Adipose tissue (tissue), 3 donors: ENCODE results near the gene DYNC1LI1. TPM values are rescaled to one million over a fixed set of nuclear protein-coding genes. Genes with fewer than 3 reads are reported as not detected.
A peak's percentile ranks its signal among the peaks of the same experiment; 100 is the strongest.
"Not testable (repeated sequence)": the region's sequence is repeated elsewhere in the genome, so short reads cannot be mapped to it uniquely, and the experiment has no call there.

Source experiments
- H3K27ac ChIP-seq: one replicate; pipeline ENCODE4 v1.5.1; 2013; ENCODE audit warnings: low read depth, low read length
- WGBS, 3 donors: extraction: QIAGEN DNeasy Blood & Tissue Kit; methylation state at CpG; one replicate each; pipeline ENCODE4 v1.1.7; 2013; 5-methylcytosine and 5-hydroxymethylcytosine counted together
- polyA plus RNA-seq, 3 donors: library from polyadenylated mRNA; stranded (reverse); fragments of 200-250 nt; gene quantifications; one replicate each; pipeline ENCODE4 v1.2.3, GENCODE V29; 2013
- donor health status: healthy with polysubstance abuse.
- donor health status: Bipolar disorder and iron deficiency.
- donor health status: healthy.

The DYNC1LI1 gene
- polyA plus RNA-seq, 3 donors = 9.5 to 21.7 (median 19.6) TPM

DNA sequence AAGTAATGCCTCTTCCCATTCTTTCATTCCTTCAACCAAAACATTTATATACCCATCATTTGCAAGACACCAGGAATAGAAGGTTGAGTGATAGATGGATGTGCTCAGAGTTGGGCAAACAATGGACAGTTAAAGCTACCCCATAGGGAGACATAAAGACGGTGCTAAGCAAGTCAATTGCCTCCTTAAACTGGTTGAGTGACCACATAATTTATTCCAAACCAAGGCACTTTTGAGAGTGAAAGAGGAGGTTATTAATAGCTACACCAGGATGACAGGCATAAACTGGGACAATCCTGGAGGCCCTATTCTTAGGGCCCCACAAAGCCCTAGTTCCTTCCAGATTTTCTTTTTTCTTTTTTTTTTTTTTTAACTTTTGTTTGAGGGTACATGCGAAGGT, 21.4 kb upstream of the DYNC1LI1 start:
- 79 to 88% (median 88%) methylated on average over 2 of the region's 2 CpGs for WGBS, 3 donors
- H3K27ac ChIP-seq = no peak overlapping the region

DNA sequence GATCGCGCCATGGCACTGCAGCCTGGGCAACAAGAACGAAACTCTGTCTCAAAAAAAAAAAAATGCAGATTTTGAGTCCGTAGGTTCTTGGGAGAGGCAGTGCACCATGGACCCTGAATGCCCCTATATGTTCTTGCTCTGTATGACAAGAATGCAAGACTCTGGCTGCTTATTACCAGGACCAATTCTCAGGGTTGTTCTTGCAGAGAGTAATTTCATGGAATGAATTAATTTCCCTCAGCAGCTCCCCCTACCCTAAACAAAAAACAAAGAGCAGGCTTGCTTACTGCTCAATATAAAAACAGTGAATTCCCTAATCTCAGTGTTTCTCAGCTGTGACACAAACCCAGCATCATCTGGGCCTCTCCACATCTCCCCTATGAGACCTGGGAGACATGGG, 20.5 kb upstream of the DYNC1LI1 start:
- 95 to 96% (median 95%) methylated on average over 4 of the region's 4 CpGs for WGBS, 3 donors

DNA sequence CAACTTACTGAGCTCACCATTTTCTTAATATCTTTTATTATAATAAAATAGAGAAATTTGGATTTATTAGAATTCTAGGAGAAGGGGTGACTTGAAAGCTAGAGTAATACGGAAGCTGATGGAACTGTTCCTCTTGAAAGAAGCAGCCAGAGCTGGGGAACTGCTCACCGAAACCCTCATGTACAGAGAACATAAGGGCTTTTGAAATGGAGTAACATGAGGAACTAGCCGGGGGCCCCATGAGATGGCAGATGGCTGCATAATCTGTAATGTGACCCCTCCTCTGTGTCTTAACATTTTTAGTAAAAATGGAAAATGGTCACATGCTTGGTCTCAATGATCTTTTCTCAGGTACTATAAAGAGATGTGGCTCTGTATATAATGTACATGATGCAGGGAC, 15.7 kb upstream of the DYNC1LI1 start:
- no peak overlapping the region for H3K27ac ChIP-seq
- WGBS, 3 donors = 78 to 95% (median 80%) methylated on average over 3 of the region's 3 CpGs

More for the DNA sequence above, 20.5 kb upstream of the DYNC1LI1 start:
- H3K27ac ChIP-seq = no peak overlapping the region

DNA sequence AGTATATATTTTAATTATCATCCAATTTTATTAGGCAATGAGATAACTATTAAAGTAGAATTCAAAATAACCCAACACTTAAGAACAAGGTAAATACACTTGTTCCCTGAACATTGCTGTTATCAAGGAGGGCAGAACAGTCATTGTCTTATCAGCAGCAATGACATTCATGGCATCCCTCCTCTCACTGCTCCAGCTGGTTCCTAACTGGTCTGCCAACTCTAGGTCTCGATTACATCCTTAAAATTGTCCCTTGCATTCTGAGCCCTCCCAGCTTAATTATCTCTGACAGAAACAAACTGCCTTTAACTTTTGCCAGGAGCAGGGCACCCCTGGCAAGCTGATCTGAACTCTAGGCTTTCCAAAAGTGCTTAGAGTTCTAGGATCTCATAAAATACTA, 14.0 kb upstream of the DYNC1LI1 start:
- no peak overlapping the region for H3K27ac ChIP-seq
- WGBS, 3 donors = 38 to 65% (median 54%) methylated on average over 1 of the region's 1 CpG

DNA sequence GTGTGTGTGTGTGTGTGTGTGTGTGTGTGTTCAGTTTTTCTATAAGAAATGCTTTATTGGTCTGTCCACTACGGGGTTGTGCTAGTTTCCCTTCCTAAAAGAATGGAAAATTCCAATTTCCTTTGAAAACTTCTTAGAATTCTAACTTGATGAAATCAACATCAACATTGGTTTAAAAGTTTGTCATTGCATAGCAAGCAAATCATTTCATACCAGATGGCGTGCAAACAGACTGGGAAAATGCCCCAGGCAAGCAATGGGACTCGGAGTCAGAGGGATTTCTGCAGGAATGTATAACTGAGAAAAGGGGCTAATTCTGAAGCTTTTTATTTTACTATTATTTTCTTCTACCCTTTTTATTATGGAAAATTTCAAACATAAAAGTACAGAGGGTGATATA, 13.1 kb upstream of the DYNC1LI1 start:
- 94 to 98% (median 96%) methylated on average over 3 of the region's 3 CpGs for WGBS, 3 donors
- no peak overlapping the region for H3K27ac ChIP-seq

DNA sequence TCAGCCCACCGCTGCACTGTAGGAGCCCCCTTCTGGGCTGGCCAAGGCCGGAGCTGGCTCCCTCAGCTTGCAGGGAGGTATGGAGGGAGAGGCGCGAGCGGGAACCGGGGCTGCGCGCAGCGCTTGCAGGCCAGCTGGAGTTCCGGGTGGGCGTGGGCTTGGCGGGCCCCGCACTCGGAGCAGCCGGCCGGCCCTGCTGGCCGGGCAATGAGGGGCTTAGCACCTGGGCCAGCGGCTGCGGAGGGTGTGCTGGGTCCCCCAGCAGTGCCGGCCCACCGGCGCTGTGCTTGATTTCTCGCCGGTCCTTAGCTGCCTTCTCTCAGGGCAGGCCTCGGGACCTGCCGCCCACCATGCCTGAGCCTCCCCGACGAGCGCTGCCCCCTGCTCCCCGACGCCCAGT, 8.0 kb upstream of the DYNC1LI1 start:
- H3K27ac ChIP-seq = not testable (repeated sequence)
- 97 to 99% (median 99%) methylated on average over 17 to 31 of the region's 31 CpGs for WGBS, 3 donors

DNA sequence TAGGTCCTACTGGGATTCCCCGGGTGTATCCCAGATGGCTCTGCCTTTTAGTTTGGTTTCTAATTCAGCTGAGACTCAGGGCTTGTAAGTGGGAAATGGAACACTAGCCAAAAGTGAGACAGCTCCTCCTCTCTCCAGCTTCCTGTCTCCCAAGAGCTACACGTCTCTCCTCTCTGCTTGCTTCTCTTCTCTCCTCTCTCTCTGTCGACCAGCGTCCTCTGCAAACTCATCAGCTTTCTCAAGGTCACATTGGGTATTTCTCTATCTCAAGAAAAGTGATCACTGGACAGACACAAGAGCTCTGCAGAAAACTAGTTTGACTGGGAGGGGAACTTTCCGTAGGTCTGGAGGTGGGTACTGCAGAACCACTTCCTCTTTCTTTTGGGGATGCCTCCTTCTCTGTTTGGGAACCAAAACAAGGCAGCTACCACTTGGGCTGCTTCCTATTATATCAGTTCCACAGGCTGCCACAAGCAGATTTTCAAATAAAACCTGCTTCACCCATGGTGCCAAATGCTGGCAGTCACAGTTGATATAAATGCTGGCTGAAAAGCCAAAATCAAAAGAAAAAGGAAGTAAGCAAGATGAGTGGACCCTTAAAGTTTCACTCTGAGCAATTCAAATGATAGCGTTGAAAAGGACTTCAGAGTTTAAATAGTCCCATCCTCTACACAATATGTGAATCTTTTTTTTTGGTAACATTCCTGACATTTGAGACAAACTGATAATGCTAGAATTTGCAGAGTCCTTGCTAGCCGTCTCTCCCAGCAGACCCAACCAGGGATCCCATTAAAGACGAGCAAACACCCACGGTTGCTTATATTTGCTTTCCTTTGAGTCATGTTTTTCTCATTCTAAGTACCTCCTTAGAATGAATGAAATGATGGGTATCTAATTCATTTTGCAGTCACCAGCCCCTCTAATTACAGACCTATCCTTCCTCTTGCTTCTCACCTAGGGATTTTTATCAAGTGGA, 7.2 kb upstream of the DYNC1LI1 start:
- no peak overlapping the region for H3K27ac ChIP-seq
- 29 to 47% (median 31%) methylated on average over 9 of the region's 9 CpGs for WGBS, 3 donors

DNA sequence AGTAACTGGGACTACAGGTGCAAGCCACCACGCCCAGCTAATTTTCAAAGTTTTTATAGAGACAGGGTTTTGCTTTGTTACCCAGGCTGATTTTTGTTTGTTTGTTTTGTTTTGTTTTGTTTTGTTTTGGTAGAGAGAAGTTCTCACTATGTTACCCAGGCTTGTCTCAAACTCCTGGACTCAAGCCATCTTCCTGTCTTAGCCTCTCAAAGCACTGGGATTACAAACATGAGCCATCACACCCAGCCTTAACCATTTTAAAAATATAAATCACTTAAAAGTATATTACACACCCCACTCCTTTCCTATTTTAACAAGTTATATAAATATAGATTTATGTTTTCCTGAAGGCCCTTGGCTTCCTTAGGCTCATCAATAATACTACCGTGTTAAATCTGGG, 6.5 kb upstream of the DYNC1LI1 start:
- WGBS, 3 donors = 50 to 81% (median 51%) methylated on average over 2 of the region's 2 CpGs
- H3K27ac ChIP-seq = no peak overlapping the region

DNA sequence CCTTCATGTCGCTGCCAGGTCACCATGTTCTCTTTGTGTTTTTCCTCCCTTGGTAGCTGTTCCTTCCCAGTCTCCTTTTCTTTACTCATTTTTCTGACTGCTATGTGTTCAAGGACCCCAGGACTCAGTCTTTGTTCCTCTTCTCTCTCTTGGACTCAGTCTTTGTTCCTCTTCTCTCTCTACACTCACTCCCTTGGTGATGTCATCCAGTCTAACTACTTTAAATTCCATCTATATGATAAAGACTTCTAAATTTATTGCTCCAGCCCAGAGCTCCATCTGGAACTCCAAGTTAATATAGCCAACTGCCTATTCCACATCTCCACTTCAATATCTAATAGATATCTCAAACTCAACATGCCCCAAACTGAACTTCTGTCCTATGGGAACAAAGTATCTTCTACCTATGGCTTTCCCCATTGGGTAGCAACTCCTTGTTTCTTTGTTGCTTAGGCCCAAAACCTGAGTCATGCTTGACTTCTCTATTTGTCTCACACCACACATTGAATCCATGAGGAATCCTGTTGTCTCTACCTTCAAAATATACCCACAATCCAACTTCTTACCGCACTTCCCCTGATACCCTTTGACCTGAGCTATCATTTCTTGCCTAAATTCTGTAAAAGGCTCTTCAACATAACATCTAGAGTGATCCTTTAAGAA, 4.9 kb upstream of the DYNC1LI1 start:
- H3K27ac ChIP-seq = no peak overlapping the region
- WGBS, 3 donors = 90 to 94% (median 91%) methylated on average over 2 of the region's 2 CpGs

DNA sequence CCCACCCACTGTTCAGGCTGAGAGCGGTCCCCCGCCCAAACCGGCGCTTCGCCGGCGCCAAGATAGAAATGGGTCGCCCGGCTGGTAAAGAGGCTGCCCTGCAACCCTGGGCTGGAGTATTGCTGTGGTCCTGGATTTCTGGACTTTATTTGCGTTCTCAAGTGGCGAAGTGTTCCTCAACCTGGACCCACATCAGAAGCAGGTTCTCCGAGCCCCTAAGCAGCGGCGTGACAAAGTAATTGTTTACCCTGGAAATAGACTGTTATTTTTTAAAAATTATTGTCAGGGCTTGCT, 481 bp upstream of the DYNC1LI1 start:
- peak overlapping the region; percentile 16 for H3K27ac ChIP-seq
- WGBS, 3 donors = 0 to 3% (median 1%) methylated on average over 14 of the region's 14 CpGs

DNA sequence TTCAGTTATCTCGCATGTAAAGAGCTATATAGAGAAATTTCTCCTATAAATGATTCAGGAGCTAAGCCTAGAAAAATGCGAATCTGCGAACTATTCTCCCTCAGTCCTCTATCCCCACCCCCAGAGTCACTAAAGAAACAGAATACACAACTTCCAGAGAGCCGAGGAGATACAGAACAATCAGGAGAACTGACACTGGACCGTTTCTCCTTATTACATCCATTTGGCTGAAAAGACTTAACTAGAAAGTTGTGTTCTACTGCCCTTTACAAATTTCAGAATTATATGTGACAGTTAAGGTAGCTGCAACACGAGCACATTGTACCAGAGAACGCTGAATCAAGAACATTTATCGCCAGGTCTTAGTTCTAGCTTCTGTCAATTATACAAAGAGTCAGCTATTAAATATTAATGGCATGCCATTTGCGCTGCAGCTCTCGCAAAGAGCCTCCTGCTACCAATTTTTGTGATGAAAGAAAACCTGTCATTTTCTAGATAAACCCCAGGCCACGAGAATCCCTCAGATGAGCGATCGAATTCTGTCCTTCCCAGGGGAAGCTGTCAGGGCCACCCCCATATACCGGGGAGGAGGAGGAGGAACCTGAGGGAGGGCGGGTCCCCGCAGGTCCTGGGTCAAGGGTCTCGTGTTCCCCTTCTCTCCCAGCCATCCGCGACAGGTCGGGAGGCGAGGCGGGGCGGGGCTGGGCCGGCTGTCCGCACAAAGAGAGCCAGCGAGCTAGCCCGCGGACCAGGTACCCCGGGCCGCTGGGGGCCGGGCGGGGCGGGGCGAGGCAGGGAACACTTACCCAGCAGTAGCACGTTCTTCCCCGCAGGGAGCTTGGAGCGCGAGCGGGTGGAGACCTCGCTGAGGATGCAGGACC, 878 bp downstream of the DYNC1LI1 start:
- WGBS, 3 donors = 1 to 2% (median 2%) methylated on average over 40 of the region's 40 CpGs
- peak overlapping the region; percentile 98 for H3K27ac ChIP-seq

DNA sequence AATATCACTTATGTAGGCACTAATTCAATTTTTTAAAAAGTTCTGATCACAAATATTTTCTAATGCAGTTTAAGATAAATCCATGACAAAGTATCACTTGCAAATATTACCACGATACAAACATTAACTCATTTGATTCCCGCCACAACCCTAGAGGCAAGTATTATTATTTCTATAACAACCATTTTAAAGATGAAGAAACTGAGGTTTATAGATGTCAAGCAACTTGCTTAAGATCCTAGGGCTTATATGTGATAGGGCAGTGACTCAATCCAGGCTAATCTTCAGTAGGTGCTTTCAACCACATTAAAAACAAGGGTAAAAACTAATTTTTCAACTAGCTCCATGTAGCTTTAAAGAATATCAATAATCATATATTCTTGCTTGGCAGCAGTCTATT, 1.7 kb downstream of the DYNC1LI1 start:
- no peak overlapping the region for H3K27ac ChIP-seq

DNA sequence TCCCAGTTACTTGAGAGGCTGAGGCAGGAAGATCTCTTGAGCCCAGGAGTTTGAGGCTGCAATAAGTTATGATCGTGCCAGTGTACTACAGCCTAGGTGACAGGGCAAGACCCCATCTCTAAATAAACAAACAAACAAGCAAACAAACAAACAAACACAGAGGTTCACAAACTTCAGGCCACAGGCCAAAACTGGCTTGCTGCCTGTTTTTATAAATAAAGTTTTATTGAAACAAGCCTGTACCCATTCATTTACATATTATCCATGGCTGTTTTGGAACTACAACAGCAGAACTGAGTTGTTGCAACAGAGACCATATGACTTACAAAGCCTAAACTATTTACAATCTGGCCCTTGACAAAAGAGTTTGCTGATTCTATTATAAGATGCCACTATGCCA, 6.5 kb downstream of the DYNC1LI1 start:
- no peak overlapping the region for H3K27ac ChIP-seq
- 98 to 100% (median 100%) methylated on average over 1 of the region's 1 CpG for WGBS, 3 donors

More for the DNA sequence above, 1.7 kb downstream of the DYNC1LI1 start:
- 63 to 93% (median 88%) methylated on average over 2 of the region's 2 CpGs for WGBS, 3 donors

DNA sequence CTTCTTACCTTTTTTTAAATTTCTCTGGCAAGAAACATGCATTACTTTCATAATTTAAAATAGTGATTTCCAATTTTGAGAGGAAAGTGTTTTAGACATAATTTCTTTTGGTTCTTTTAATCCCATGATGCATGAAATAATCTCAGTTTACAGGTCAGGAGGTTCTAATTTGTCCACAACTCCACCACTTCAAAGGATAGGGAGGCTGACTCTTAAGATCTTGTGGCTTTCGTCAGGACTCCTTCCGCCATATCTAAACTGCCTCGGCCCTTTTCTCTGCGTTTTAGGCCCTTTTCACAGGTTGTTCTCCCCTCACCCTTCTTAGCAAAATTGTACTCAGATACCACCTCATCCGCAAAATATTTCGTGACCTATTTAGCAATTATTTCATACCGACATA, 8.0 kb downstream of the DYNC1LI1 start:
- no peak overlapping the region for H3K27ac ChIP-seq
- 95 to 96% (median 96%) methylated on average over 7 of the region's 7 CpGs for WGBS, 3 donors

DNA sequence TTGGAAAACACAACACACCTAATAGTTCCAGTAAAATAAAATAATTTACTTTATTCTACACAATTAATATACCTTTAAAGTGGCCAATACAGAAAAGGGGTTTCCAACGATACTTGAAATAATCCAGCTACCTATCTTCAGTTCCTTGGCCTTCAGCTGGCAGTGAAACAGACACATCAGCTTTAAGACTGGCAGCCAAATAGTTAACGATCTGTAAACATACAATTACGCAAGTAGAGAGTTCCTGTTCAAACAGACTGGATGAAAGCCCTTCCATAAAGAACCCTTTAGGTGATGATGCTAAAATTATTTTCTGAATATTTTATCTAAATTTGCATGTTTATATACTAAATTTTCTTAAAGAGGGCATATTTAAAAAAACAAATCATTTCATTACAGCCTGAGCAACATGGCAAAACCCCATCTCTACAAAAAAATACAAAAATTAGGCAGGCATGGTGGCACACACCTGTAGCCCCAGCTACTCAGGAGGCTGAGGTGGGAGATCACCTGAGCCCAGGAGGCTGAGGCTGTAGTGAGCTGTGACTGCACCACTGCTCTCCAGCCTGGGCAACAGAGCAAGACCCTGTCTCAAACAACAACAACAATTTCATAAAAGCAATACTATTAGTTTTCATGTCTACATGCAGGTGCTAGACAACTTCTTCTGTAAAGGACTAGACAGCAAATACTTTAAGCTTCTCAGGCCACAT, 12.9 kb downstream of the DYNC1LI1 start:
- no peak overlapping the region for H3K27ac ChIP-seq
- 23 to 59% (median 57%) methylated on average over 3 of the region's 3 CpGs for WGBS, 3 donors

DNA sequence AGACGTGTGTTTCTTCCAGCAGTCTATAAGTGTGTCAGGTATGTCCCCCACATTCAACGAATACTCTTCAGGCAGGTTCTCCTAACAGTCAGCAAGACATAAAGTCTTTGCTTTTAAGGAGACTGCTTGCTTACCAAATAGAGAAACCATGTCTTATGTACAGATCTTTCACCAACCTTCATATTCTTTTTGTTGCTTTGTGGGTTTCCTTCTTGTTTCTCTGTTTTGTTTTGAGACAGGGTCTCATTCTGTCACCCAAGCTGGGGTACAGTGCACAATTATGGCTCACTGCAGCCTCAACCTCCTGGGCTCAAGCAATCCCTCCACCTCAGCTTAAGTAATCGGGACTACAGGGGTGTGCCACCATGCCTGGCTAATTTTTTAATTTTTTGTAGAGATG, 14.3 kb downstream of the DYNC1LI1 start:
- no peak overlapping the region for H3K27ac ChIP-seq
- WGBS, 3 donors = 90 to 93% (median 92%) methylated on average over 3 of the region's 3 CpGs

DNA sequence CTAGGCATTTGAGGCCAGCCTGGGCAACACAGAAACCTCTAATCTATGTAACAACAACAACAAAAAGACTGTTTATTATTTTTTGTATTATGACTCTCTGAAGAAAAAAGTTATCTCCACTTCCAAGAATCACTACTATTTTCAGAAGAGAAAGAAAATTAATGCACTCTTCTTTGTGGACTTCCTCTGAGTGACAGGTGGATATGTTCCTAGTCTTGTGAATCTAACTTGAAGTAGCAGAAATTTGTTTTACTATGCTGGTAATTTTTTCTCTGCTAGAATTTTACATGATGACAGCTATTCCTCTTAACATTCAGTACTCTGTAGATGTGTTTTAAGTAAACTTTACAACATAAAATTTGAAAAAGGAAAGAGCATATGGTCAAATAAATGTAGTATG, 16.7 kb downstream of the DYNC1LI1 start:
- no peak overlapping the region for H3K27ac ChIP-seq

DNA sequence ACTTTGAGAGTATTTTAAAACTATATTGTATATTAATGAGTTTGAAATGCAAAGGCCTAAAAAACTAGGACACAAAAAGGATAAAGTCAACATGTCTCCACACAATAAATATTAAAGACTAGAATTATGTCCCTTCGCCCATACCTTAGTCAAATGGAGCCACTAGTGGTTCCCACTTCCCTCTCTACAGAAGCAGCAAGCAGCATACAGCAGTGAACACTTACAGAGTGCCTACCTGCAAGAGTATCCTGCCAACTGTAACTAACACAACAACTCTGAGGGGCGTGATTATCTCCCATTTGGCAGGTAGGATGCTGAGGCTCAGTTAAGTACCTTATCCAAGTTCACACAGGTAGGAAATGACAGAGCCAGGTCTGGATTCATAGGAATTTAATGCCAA, 17.2 kb downstream of the DYNC1LI1 start:
- 90 to 97% (median 96%) methylated on average over 2 of the region's 2 CpGs for WGBS, 3 donors
- no peak overlapping the region for H3K27ac ChIP-seq
